ENCODE measurements around the gene GOLGA2.
A peak's percentile ranks its signal among the peaks of the same experiment; 100 is the strongest.
"Not testable (repeated sequence)": the region's sequence is repeated elsewhere in the genome, so short reads cannot be mapped to it uniquely, and the experiment has no call there.

GOLGA2 gene

DNA sequence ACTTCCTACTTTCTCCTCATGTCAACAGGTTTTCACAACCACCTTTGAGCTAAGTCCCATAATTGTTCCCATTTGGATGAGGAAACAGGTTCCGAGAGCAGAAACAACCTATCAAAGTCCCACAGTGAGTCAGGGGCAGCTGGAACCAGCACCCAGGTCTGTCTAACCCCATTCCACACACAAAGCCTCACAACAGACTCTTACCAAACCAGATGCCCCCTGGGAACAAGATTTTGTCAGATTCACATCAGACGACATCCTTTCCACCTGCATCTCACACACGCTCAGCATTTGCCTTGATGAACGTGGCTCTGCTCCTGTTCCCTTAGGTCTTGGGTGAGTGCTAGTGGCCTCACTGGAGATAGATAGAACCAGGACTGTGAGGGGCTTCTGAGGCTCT, 17.3 kb upstream of the GOLGA2 start:
- DNase-seq = no peak

DNA sequence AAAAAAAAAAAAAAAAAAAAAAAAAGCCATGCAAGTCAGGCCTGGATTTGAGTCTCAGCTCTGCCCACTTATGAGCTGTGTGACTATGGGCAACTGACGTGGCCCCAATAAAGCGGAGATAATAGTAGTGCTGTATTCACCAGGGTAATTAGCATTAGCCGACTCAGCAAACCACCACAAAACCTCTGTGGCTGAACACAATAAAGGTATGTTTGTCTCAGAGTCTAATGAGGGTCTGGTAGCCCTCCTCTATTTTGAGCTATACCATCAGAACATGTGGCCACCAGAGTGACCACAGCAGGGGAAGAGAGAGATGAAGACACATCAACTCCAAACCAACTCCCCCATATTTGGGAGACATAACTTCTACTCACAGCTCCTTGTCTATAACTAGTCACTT, 16.2 kb upstream of the GOLGA2 start:
- no peak for DNase-seq

DNA sequence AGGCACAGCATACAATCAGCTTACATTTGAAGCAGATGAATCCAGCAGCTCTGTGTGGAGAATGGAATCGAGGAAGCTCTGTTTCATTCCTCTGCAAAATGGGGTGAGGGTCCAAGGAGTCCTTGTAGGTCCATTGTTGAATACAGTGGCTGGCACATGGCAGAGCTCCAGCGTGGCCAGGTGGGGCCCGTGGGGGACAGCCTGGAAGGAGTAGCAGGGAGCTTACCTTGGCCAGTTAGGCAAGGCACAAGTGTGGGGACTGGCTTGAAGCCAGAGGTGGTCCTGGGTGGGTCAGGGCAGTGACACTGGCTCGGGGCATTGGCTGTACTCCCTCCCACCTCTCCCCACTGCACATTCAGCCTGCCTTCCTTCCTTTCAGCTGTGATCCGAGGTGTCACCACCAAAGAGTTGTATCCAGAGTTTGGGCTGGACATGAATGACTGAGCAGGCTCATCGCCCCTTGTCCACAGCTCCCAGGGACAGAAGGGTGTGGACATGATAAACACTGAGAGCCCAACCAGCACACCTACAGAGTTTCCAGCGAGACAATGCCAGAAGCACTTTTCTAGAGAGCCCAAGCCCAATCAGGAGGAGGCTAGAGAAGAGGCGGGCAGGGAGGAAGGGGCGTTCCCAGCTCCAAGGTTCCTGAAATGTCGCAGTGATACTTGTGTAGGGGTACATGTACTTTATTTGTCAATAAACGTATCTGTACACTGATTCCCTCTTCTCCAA, 12.6 kb upstream of the GOLGA2 start:
- no peak for DNase-seq

DNA sequence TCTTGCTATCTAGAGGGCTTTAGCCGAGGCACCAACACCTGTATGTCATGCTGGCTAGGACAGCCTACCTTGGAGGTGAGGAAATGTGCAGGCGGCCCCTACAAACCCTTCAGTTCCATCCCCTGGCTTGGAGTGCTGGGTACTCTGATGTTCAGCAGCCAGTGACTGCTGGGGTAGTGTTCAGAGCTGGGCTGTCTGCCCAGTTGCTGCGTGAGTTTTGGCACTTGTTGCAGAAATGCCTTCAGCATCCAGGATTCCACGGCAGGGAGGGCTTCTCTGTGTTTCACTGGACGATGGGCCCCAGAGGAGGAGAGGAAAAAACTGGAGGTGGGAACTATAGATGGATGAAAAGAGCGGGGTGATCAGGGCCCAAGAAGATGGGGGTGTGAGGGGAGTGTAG, 10.6 kb upstream of the GOLGA2 start:
- DNase-seq = peak; percentile 85

- DNase-seq = no peak
Observed at GRCh38 chr9:128285033-128285784, 9.4 kb upstream of the GOLGA2 start.

DNA sequence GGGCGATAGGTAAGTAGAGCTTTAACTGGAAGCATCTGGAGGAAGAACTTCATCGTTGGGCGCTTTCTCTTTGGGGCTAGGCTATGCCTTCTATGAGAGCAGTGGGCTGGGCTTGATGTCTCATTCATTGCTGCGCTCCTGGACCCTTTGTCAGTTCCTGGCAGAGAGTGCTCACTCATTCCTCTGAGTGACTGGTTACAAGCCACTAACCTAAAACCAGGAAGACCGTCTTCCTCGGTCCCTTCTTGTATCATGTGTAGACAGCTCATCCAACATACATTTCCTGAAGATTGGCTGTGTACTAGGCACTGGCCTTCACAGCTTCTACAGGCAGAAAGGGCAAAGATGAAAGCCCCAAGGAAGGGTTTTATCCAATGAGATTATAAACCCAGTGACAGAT, 6.7 kb upstream of the GOLGA2 start:
- DNase-seq = no peak

GRCh38 chr9:128280084-128280622, 4.3 kb upstream of the GOLGA2 start:
- DNase-seq = no peak

- not testable (repeated sequence) for DNase-seq
Observed at GRCh38 chr9:128279088-128280073, 3.6 kb upstream of the GOLGA2 start.

- DNase-seq = no peak
Observed at GRCh38 chr9:128276574-128277270, 915 bp upstream of the GOLGA2 start.

DNA sequence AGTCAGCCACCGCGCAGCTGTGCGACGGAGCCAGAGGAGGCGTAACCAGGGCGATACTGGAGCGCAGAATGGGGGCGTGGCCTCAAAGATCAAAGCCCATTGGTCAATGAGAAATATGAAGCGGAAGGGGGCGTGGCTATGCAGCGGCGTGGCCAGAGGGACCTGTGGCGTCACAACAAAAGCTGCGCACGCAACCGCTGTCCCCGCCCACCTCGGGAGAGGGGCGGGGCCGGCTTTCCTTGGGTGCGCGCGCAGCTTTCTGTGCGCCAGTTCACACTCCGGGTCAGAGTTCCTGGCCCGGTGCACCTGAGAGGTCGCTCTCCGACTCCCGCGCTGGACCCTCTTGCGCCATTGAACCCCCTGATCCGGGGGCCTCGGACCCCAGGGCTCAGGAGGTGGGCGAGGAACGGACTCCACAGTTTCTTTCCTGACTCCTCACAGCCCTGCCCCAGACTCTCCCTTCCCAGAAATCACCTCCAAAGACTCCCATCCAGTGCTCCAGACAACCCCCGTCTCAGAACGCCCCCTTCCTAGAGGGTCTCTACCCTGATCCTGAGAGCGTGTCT, 284 bp upstream of the GOLGA2 start, which contains the start of gene SWI5:
TSS of gene SWI5 (plus strand) at position 269 of the 566 bp plus-strand sequence.
- DNase-seq = peak; percentile 99

- no peak for DNase-seq
Observed at GRCh38 chr9:128274245-128274644, 1.6 kb downstream of the GOLGA2 start.

- no peak for DNase-seq
Observed at GRCh38 chr9:128271512-128271911, 4.3 kb downstream of the GOLGA2 start.

- DNase-seq = no peak
Observed at GRCh38 chr9:128271112-128271511, 4.7 kb downstream of the GOLGA2 start.

DNA sequence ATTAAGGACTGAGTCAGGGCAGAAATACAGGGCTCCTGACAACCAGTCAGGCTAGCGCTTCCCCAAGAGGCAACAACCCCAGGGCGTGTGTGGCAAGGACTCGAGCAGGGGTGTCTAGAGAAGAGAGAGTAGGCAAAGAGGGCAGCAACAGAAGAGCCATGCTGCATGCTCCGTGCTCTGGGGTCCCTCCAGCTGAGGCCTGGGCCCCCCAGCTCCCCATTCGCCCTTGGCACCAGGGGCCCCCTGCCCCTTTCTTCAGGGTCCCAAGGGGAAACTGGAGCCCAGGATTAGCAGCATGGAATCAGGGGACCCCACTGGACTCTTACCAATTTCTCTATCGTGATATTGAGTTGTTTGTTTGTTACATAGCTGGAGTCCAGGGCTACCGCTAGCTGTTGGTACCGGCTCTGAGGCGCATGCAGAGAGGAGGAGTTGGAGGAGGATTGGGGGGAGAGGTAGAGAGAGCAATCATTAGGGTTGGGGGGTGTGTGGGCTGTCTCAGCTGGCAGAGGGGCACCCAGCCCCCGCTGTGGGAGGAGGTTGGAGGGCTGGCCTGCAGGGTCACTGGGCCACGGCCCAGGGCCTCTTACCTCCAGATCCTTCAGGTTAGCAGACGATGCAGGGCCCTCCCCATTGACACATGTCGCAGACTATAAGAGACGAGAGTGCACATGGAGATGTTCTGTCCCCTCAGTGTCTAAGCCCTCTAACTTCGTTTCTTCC, 8.8 kb downstream of the GOLGA2 start:
- DNase-seq = no peak

- DNase-seq = no peak
Observed at GRCh38 chr9:128265348-128265847, 10.4 kb downstream of the GOLGA2 start.

DNA sequence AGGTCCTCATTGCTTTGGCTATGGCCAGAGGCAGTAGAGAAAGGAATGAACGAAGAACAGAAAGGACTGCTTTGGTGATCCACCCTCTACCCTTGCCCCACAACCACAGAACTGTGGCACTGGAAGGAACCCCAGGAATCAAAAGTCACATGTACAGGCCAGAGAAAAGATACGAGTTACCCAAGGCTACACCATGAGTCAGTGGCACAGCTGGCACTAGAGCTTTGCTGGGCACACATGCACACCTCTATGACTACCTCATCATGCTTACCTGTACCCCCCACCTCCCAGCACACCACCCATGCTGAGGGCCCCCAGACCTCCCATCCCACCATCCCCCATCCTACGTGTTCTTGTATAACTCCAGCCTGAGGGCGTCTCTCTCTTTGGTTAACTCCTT, 13.1 kb downstream of the GOLGA2 start:
- no peak for DNase-seq

GRCh38 chr9:128260340-128260739, 15.5 kb downstream of the GOLGA2 start:
- DNase-seq = no peak

DNA sequence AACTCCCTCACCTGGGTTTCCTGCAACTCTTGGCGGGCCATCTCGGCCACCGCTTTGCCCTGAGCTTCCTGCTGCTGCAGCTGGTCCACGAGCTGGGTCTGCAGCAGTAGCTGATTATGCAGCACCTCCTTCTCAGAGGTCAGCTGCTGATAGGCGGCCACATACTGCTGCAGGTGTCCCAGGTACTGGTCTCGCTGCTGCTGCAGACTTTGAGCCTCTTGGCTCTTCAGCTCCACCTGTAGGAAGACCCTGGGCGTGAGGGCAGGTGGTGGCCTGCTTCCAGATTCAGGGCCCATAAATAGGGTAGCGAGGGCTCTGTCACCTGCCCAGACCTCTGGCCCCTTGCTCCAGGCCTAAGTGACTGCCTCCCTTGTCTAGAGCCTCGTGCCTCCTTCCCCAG, 16.7 kb downstream of the GOLGA2 start:
- no peak for DNase-seq

DNA sequence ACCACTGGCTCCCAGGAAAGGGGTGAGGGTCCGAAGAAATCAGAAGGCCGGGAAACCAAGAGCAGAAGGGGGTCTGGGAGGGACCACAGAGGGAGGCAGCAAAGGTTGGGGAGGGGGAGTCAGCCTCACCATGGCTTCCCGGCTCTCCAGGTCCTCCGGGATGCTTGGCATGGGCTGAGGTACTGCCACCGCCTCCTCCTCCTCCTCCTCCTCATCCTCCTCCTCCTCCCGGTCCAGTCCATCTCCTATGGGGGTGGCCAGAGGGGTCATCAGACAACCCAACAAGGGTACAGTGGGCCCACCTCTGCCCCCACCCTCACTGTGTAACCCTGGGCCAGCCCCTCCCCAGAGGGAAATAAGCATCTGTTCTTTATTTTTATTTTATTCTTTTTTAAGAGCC, 17.5 kb downstream of the GOLGA2 start:
- DNase-seq = no peak

DNA sequence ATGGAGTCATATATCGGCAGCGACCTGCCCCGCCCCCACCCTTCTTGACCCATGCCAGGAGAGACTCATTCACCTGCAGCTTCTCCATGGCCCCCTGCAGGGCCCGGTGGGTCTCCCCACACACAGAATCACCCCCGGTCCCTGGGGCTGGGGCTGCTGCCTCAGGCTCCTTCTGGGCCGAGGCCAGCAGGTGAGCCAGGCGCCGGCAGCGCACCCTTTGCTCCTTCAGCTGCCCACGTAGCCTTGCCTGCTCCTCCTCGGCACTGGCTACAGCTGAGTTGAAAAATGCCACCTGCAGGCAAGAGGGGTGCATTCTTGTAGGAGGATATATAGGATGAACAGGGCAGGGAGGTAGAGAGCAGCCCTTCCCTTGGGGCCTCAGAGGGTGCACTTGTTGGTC, 17.9 kb downstream of the GOLGA2 start:
- no peak for DNase-seq

All from midbrain (tissue), 1 donor.